Glomerular visceral epithelial cell (primary cell): ENCODE measurements around the gene NDST4.
"Not testable (repeated sequence)": the region's sequence is repeated elsewhere in the genome, so short reads cannot be mapped to it uniquely, and the experiment has no call there.

Experiments used
- DNase-seq: peaks from one replicate; pipeline ENCODE4 v3.0.0-alpha.2; 2016; ENCODE audit errors: extremely low spot score

The NDST4 gene

GRCh38 chr4:115054836-115055235 is 58.6 kb downstream of the NDST4 start:
- DNase-seq: no peak

- no peak for DNase-seq
Observed at GRCh38 chr4:115053313-115053712, 60.1 kb downstream of the NDST4 start.

GRCh38 chr4:115042496-115042895 is 70.9 kb downstream of the NDST4 start:
- no peak for DNase-seq

GRCh38 chr4:115030281-115030680 is 83.1 kb downstream of the NDST4 start:
- DNase-seq: no peak

GRCh38 chr4:115028682-115029410 is 84.6 kb downstream of the NDST4 start:
- DNase-seq: no peak

GRCh38 chr4:114999880-115000279 is 113.5 kb downstream of the NDST4 start:
- DNase-seq: no peak

- no peak for DNase-seq
Observed at GRCh38 chr4:114998316-114998715, 115.1 kb downstream of the NDST4 start.

GRCh38 chr4:114997576-114998247 is 115.7 kb downstream of the NDST4 start:
- peak; percentile 18 for DNase-seq

- no peak for DNase-seq
Observed at GRCh38 chr4:114986133-114986532, 127.3 kb downstream of the NDST4 start.

- no peak for DNase-seq
Observed at GRCh38 chr4:114980932-114981708, 132.3 kb downstream of the NDST4 start.

- not testable (repeated sequence) for DNase-seq
Observed at GRCh38 chr4:114980399-114980798, 133.0 kb downstream of the NDST4 start.

GRCh38 chr4:114976901-114977300 is 136.5 kb downstream of the NDST4 start:
- DNase-seq: no peak

GRCh38 chr4:114964026-114964425 is 149.4 kb downstream of the NDST4 start:
- DNase-seq: no peak

GRCh38 chr4:114945616-114946015 is 167.8 kb downstream of the NDST4 start:
- no peak for DNase-seq

- DNase-seq: no peak
Observed at GRCh38 chr4:114941503-114941902, 171.9 kb downstream of the NDST4 start.

GRCh38 chr4:114927881-114928280 is 185.5 kb downstream of the NDST4 start:
- DNase-seq: no peak

GRCh38 chr4:114926583-114926982 is 186.8 kb downstream of the NDST4 start:
- no peak for DNase-seq

GRCh38 chr4:114924311-114924710 is 189.1 kb downstream of the NDST4 start:
- DNase-seq: no peak

GRCh38 chr4:114922592-114922933 is 190.9 kb downstream of the NDST4 start:
- no peak for DNase-seq

- no peak for DNase-seq
Observed at GRCh38 chr4:114921790-114922591, 191.4 kb downstream of the NDST4 start.

GRCh38 chr4:114921191-114921590 is 192.2 kb downstream of the NDST4 start:
- no peak for DNase-seq

GRCh38 chr4:114911111-114911510 is 202.3 kb downstream of the NDST4 start:
- DNase-seq: no peak
